Left ventricle myocardium superior (tissue), 1 donor: Measurements from ENCODE around the gene SAP30BP. TPM values are rescaled to one million over a fixed set of nuclear protein-coding genes. Genes with fewer than 3 reads are reported as not detected.

Source experiments
- ATAC-seq: fragments of 200-7000 bp; cut with Tn5 transposase; one replicate; pipeline ENCODE4 v1.9.1; 2020; ENCODE audit warnings: mild to moderate bottlenecking, moderate library complexity
- DNase-seq: peaks from one replicate; pipeline ENCODE4 v3.0.0-alpha.2; 2020
- intact Hi-C: fragments of 100-400 bp; cut with micrococcal nuclease; formaldehyde crosslinking; loops from one replicate; pipeline ENCODE4 v1.11.0; 2022
- total RNA-seq: library from RNA; stranded (reverse); fragmentation: NEBNext Ultra II Directional; extraction: Animal tissue kit (Norgen Biotek cat#: 25700); gene quantifications from one replicate; pipeline ENCODE4 v1.2.1, GENCODE V29; 2021
- donor health status: DM: no; HTN: yes; CAD: no; lungs with severe emphysema.

SAP30BP gene
- total RNA-seq, 1 donor from 2014 or later, result 47.8 TPM

DNA sequence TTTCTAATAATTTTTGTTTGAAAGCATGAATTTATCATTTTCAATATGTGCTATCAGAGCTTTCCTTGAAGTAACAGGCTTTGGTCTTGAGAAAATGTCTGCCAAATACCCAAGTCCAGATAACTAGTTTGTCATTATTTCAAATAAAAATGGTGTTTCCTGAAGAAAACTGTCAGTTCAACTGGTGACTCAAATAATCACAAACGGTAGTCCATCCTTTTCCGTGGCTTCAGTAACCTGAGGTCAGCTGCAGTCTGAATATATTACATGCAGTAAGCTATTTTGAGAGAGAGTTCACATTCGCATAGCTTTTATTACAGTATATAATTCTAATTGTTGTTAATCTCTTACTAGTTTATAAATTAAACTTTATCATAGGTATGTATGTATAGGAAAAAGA, 9.3 kb downstream of the SAP30BP start:
- DNase-seq (no peak), ATAC-seq (no peak)
- intact Hi-C loops, result no loop called here

DNA sequence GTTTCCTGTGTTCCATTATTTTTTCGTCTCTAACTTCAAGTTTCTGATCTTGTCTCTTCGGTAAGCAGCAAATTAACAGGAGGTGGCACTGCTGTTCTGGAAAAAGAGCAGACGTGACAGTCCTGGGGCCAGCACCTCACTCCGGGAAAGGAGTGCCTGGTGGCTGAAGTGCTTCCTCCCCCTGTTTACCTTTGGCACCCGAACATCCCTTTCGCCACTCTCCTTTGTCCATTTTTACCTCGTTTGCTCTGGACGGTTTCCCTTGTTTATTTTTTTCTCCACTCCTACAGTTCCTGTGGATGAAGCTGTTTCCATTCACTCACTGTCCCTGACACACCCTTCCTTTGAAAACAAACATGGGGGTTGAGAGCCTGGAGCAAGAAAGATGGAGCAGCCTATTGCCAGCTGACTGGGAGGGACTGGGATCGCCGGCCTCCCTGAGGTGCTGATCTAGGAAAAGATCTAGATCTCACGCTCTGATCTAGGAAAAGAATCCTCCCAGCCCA, 12.6 kb downstream of the SAP30BP start:
- DNase-seq (peak; percentile 47), ATAC-seq (peak; percentile 74)
- intact Hi-C loops, result loop anchor here (5.0 kb wide), 1 partner anchor 68 kb away; no protein-coding TSS in a partner anchor

DNA sequence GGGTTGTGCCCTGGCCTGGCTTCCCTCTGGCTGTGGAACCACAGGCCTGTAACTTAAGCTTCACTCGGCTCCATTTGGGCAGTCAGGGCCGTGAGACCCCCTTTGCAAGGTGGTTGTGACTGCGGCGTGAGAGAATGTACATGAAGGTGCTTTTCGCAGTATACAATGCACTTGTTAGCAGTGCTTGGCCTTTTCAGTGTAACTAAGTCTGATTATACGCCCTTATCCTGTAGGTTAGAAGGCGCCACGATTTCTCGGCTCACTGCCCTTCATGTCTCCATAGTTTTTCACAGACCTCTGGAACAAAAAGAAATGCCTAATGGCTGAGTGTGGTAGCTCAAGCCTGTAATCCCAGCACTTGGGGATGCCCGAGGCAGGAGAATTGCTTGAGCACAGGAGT, 13.3 kb downstream of the SAP30BP start:
- intact Hi-C loops, result loop anchor here (5.0 kb wide), 1 partner anchor 67 kb away; no protein-coding TSS in a partner anchor
- no peak for DNase-seq
- ATAC-seq, result no peak

DNA sequence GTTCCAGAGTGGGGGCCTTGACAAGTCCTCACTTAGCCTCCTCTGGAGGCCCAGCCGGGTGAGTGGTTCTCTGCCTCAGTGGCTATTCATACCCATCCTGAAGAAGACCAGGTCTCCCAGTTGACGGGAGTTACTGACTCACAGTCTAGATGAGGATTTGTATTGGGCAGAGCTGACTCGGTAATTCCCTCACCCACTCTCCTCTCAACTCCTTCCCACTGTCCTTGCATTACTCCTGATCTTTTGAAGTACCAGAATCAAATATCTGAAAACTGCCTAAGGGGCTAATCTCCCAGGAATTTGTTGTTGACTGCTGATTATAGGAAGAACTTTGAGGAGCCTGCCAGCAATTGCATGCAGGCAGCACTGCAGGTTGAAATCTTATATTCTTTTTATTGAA, 14.2 kb downstream of the SAP30BP start:
- no peak for DNase-seq
- intact Hi-C loops, result loop anchor here (5.0 kb wide), 1 partner anchor 66 kb away; no protein-coding TSS in a partner anchor
- no peak for ATAC-seq

DNA sequence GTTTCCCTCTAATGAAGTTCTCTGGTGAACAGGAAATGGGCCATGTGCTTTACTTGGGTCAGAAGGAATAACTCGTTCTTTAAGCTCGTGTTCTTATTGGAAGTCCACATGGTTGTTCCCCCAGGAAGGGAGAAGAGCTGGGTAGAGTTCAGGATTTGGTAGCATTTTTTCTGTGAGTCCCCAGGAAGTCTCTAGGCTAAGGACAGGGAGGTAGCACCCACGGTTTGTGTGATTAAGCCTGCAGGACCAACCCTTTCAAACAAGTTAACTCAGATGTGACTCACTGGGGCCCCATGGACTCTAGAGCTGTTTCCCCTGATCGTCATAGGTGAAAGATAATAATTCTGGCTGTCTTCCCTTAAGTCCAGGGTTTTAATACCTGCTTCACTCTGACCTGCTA, 16.4 kb downstream of the SAP30BP start:
- intact Hi-C loops, result loop anchor here (5.0 kb wide), 1 partner anchor 64 kb away; no protein-coding TSS in a partner anchor
- ATAC-seq, result no peak
- no peak for DNase-seq

DNA sequence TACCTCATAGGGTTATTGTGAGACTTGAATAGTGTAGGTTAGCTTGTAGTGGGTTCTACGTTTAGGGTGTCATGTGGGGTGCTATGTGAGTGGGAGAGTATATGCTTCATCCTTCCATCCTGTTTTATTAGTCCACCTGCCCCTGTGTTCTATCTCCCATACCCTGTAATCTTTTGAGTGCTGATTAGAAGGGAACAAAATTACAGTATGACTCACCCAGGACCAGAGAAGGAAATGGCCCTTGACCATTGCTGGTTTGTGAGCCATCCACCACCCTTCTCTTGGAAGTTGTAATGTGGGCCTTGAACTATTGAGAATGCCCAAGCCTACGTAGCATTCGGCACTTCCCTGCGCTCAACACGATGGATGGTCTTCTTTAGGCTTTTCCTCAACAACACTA, 17.1 kb downstream of the SAP30BP start:
- DNase-seq (no peak), ATAC-seq (peak; percentile 31)
- intact Hi-C loops, result loop anchor here (5.0 kb wide), 1 partner anchor 63 kb away; no protein-coding TSS in a partner anchor

DNA sequence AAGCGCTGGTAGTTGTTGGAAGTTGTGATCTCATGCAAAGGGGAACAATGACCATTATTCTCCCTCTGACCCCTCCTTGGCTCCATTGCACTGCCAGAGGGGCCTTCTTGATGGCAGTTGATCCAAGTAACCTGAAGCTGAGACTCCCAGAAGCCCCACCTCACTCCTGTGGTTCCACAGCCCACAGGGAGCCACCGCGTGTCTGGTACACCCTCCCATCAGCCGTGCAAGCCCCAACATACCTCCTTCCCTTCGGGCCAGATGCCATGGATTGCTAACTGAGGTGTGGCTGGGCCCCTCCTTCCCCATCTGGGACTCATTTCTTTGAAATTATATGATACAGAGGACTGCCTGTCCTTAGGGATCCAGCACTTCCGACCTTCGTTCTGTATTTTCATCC, 17.8 kb downstream of the SAP30BP start:
- peak; percentile 18 for ATAC-seq
- DNase-seq, result no peak
- intact Hi-C loops, result loop anchor here (5.0 kb wide), 1 partner anchor 62 kb away; no protein-coding TSS in a partner anchor

DNA sequence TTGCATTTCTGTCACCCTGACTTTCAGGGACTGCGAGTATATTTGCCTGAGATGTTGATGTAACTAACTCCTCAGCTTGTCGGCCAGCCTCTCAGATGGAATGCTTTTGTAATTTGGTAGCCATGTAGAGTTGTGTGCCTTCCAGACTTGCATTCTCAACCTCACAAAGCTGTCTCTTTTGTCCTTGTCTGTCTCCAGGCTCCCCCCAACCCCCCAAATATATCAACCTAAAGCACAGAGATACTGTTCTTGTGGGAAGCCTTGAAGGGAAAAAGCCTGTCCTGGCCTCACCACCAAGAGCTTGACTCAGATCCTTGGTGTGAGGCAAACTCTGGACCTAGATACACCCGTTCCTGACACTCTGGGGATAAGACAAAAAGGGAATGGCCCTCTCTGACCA, 18.4 kb downstream of the SAP30BP start:
- DNase-seq (no peak), ATAC-seq (peak; percentile 10)
- intact Hi-C loops, result no loop called here

DNA sequence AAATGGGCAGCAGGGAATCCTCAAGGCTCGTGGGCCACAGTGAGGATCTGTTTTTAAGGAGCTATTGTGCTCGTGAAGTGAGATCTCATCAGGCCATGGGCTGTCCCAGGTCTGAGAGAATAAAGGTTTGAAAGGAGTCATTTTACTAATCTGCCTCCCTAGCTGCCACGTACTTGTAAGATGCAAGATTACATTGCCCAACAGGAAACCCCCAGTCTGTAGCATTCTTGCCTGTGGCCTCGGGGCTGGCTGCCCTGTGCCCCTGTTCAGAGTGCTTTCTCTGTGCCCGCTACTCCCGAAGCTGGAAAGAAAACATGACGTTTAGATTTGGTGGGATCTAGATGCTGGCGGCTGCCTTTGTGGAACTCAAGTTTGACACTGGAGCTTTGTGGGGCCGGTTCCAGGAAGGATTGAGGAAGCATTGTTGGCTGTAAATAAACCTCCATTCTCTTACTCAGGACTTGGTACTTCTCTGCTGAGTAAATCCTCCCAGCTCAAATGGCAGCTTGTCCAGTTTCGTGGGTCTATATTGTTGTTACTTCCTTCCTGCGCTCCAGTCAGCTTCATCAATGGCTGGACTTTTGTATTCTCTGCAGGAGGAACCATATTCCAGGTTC, 21.2 kb downstream of the SAP30BP start:
- intact Hi-C loops, result no loop called here
- DNase-seq, result no peak
- no peak for ATAC-seq

DNA sequence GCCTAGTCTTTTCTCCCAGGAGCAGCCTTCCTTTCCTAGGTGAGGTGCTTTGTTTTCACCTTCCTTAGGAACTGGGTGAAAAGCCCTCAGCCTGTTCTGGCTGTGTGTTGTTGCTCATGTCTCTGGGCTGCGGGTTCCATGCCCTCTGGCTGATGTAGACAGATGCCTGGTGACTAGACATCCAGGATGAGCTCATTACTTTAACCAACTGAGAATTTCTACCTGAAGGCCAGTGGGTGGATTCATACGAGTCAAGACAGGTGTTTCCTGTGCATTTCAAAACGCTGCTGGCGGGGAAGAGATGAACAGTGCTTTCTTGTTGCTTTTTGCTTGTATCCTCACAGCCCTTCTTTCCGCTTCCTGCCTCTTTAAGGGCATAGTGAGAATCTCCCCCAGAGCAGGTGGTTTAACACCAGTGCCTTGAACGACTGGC, 22.3 kb downstream of the SAP30BP start:
- DNase-seq (no peak), ATAC-seq (no peak)
- intact Hi-C loops, result no loop called here

DNA sequence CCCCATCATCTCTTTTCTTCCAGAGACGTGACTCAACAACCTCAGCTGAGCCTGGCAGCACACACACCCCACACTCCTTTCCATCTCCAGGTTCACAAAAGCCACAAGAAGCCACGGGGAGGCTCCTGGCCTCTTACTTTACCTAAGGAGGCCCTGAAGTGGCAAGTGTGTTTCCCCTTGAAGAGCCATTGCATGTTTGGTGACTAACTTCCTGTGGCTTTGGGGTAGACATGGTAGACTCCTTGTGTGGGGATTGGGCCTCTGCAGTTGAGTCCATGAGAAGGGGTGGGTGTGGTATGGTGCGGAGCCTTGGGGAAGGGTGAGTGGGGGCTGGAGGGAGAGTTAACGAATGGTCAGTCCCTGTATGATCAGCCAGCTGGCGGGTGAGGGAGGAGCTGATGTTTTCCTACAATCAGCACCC, 24.2 kb downstream of the SAP30BP start:
- intact Hi-C loops, result no loop called here
- no peak for ATAC-seq
- no peak for DNase-seq

DNA sequence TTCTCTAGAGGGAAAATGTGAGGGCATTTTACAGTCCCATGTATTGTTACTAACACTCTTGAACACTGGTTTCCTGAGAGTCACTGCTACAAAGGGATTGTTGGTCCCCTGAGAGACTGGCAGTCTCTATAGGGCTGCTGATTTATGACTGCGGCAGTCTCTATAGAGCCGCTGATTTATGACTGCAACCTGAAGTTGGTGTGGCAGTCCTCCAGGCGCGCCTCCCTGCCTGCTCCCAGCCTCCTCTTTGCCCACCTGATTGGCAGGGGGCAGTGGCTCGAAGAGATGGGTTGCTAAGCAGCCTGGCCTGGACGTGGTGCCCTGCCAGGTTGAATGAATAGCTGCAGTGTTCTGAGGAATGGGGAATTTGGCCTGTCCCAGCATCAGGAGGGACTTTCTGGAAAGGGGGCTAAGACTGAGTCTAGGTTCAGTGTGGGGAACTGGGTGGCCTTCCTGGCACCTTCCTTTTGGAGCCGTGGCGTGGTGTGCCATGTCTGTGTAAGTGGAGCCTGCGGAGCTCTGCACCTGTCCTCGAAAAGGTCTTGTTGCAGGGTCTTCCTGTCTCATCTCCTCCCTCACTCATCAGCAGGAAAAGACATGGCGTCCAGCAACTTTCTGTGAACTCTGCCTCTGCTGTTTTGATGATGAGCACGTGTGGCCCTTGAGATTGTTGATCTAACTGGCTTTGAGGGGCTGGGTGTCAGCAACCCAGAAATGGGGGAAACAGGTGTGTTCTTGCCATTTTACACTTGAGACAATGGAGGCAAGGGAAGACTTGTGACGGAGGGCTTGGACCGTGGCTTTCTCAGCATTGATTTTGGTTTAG, 24.9 kb downstream of the SAP30BP start:
- no peak for ATAC-seq
- no peak for DNase-seq
- intact Hi-C loops, result no loop called here

DNA sequence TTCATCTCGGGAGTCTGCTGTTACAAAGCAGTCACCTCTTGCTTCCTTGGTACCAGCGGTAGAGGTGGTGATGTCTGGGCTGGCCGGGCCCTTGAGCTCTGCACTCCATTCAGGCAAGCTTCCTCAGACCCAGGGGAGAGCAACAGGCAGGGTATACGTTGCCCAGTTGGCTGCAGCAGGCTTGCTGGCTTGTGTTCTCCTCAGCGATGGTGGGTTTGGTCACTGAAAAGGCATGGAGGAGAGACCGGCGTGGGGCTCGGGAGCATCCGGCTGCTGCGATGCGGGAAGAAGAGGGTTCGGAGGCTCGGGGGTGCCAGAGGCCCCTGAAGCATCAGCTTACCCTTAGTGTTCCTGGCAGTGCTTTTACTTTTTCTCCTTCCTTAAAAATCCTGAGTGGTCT, 25.8 kb downstream of the SAP30BP start:
- no peak for ATAC-seq
- DNase-seq, result no peak
- intact Hi-C loops, result no loop called here

DNA sequence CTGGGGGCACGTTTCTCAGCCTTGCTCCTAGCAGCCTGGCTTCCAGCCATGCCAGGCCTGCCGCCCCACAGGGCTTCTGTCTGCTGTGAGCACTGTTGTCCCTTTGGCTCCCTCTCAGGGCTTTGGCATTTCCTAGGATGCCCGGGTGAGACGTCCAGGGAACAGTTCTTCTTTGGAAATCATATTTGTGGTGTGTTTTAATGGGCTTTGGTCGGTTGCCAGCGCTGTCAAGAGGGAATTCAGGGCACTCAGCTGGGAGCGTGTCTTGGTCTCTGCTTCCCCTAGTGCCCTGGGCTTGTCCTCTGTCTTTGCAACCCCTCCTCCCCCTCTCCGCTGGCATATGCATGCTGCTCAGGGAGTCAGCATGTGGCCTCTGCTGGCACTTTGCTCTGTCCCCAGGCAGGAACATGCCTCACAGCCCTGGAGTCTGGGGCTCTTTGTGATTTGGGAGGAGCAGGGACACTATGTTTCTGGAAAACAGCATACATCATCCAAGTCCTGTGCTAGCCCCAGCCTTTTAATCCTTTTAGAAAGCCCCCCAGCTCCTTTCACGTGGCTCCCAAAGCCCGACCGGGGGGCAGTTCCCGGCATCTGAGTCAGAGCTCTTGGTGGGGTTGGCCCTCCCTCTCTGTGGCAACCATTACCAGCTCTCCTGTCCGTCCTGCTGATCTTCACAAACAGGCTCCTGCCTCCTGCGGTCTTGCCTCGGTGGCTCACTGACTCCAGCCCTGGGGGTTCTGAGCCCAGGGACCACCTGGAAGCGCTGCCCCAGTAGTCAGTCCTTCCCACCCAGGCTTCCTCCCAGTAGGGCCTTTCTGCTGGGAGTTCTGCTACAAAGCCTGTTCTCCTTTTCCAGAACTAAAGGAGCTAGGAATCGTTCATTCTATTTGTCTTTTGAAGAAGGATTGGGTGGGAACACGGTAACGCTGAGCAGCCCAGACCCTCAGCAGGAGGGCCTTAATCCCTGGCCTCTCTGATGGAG, 26.7 kb downstream of the SAP30BP start:
- ATAC-seq (peak; percentile 85), DNase-seq (peak; percentile 87)
- intact Hi-C loops, result no loop called here

DNA sequence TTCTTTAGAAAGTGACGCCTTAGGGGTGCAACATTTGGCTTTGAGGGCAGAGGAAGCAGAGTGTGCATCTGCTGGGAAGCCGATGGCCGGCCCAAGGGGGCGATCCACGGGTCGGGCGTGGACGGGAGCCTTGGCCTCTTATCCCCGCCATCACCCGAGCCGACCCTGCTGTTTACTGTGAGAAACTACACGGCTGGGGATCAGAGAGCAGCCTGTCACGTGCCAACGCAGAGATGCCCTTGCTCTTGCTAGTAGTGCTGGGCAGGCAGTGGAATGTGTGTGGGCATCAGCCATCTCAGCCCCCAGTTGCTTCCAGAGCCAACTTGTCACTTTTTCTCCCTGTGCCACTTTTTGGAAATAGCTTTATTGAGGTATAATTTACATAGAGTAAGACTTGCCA, 27.4 kb downstream of the SAP30BP start:
- intact Hi-C loops, result no loop called here
- ATAC-seq (peak; percentile 27), DNase-seq (no peak)

DNA sequence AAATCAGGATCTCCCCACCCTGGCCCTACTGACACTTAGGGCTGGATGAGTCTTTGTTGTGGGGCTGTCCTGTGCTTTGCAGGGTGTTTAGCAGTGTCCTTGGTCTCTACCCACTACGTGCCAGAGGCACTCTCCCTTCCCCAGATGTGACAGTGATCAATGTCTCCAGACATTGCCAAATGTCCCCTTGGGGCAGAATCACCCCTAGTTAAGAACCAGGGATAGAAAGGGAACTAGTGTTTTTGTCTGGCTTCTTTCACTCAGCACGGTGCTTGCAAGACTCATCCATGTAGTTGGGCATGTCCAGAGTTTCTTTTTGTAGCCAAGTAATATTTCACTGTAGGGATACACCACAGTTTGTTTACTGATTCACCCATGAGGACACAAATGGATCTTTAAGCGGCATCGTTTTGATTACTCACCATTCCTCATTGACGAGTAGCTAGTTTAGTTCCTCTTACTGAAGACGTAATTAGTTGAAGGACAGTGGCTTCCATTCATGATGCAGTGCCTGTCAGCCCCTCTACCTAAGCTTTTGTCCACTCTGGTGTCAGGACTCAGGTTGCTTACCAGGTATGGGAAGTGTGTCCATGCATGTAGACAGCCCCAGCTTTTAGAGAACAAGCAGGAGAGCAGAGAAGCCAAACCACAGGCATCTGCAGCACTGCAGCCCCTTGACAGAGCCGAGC, 28.1 kb downstream of the SAP30BP start:
- ATAC-seq, result no peak
- intact Hi-C loops, result no loop called here

DNA sequence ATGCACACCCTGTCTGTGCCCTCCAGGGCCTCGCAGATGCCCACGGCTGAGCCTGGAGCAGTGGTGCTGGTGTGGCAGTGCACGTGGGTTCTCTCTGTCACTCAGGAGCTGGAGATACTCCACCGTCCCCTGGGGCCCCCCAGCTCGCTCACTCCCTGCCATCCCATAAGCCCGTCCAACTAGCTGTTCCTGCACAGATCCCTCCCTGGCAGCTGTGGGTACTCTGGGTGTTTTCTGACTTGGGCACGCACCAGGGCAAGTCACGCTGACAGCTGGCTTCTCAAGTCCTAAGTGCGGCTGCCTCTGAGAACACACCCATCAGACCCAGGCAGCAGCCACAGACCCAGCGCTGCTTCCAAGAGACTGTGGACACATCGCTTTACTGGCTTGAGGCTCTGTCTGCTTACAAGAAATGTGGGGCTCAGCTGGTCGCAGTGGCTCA, 28.7 kb downstream of the SAP30BP start:
- ATAC-seq, result peak; percentile 61
- intact Hi-C loops, result no loop called here

More for the DNA sequence above, 28.1 kb downstream of the SAP30BP start:
- no peak for DNase-seq

DNA sequence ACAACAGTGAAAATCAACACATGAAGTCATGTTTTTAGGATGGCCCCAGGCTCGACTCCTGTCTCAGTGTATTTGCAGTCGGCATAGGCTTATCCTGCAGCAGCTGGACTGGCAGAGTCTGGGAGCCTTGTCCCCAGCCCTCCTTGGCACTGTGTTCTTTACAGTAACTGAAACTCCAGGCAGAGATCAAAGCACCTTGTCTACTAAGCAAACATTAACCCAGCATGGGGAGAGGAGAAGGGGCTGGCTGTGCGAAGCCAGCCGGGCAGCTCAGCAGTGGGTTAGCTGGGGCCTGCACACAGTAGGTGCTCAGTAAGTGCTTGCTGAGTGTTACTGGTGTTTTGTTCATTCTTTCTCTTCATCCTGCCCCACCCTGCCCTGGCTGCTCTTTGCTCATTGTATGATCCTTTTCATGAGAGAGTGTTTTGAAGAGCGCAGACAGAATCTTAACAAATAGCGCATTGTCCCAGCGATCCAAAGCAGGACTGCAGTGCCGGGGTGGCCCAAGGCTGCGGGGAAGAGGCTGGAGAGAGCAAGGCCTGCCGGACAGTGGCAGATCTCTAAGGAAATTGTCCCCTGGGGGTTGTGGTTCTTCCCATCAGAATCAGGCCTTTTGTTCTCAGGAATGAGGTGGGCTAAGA, 30.6 kb downstream of the SAP30BP start:
- no peak for DNase-seq
- intact Hi-C loops, result no loop called here
- ATAC-seq, result no peak

More for the DNA sequence above, 28.7 kb downstream of the SAP30BP start:
- peak; percentile 79 for DNase-seq
